HG03108 (cell line): ENCODE measurements around the gene TES.
"Not testable (repeated sequence)": the region's sequence is repeated elsewhere in the genome, so short reads cannot be mapped to it uniquely, and the experiment has no call there.

Experiments used
- ATAC-seq: cut with Tn5 transposase; IDR thresholded peaks from one replicate; pipeline ENCODE4 v1.9.1; 2021; ENCODE audit warnings: moderate library complexity; ENCODE audit not compliant: unreplicated experiment

The TES gene

GRCh38 chr7:116279217-116279616 is 68.9 kb downstream of the TES start:
- no peak for ATAC-seq

GRCh38 chr7:116280803-116281202 is 70.5 kb downstream of the TES start:
- no peak for ATAC-seq

GRCh38 chr7:116283595-116284204 is 73.4 kb downstream of the TES start:
- no peak for ATAC-seq

GRCh38 chr7:116284390-116284789 is 74.1 kb downstream of the TES start:
- no peak for ATAC-seq

GRCh38 chr7:116285252-116285651 is 74.9 kb downstream of the TES start:
- no peak for ATAC-seq

GRCh38 chr7:116290740-116291139 is 80.4 kb downstream of the TES start:
- ATAC-seq: no peak

GRCh38 chr7:116291937-116292336 is 81.6 kb downstream of the TES start:
- ATAC-seq: no peak

GRCh38 chr7:116292381-116292780 is 82.0 kb downstream of the TES start:
- no peak for ATAC-seq

- no peak for ATAC-seq
These were observed 82.8 kb downstream of the TES start for GRCh38 chr7:116293139-116293538.

- no peak for ATAC-seq
These were observed 83.3 kb downstream of the TES start for GRCh38 chr7:116293633-116294032.

- not testable (repeated sequence) for ATAC-seq
These were observed 85.6 kb downstream of the TES start for GRCh38 chr7:116295903-116296302.

- no peak for ATAC-seq
These were observed 87.7 kb downstream of the TES start for GRCh38 chr7:116298055-116298454.

GRCh38 chr7:116298576-116298975 is 88.2 kb downstream of the TES start:
- no peak for ATAC-seq

- ATAC-seq: no peak
These were observed 95.4 kb downstream of the TES start for GRCh38 chr7:116305485-116306408.

GRCh38 chr7:116306409-116307048 is 96.2 kb downstream of the TES start:
- no peak for ATAC-seq

GRCh38 chr7:116307253-116307652 is 96.9 kb downstream of the TES start:
- no peak for ATAC-seq
